GM10847 (cell line): ENCODE results near the gene EHMT1.

Experiments used
- POLR2A ChIP-seq: IDR thresholded peaks from 2 replicates; pipeline ENCODE4 v1.6.1; 2011; ENCODE audit not compliant: insufficient read length; ENCODE audit errors: extremely low read depth

EHMT1 gene

GRCh38 chr9:137703842-137704508 lies 85.2 kb downstream of the EHMT1 start:
- no peak for TF ChIP-seq POLR2A

GRCh38 chr9:137705443-137705863 lies 86.6 kb downstream of the EHMT1 start:
- no peak for TF ChIP-seq POLR2A

GRCh38 chr9:137705906-137706305 lies 87.1 kb downstream of the EHMT1 start:
- no peak for TF ChIP-seq POLR2A

GRCh38 chr9:137707361-137707760 lies 88.6 kb downstream of the EHMT1 start:
- TF ChIP-seq POLR2A: no peak

GRCh38 chr9:137708590-137709284 lies 89.9 kb downstream of the EHMT1 start:
- no peak for TF ChIP-seq POLR2A

- no peak for TF ChIP-seq POLR2A
These were observed 90.8 kb downstream of the EHMT1 start for GRCh38 chr9:137709411-137710101.

GRCh38 chr9:137710704-137711103 lies 91.9 kb downstream of the EHMT1 start:
- no peak for TF ChIP-seq POLR2A

- TF ChIP-seq POLR2A: no peak
These were observed 92.9 kb downstream of the EHMT1 start for GRCh38 chr9:137711678-137712105.

- TF ChIP-seq POLR2A: no peak
These were observed 96.5 kb downstream of the EHMT1 start for GRCh38 chr9:137715321-137715720.

- TF ChIP-seq POLR2A: no peak
These were observed 98.0 kb downstream of the EHMT1 start for GRCh38 chr9:137716694-137717287.

- no peak for TF ChIP-seq POLR2A
These were observed 99.0 kb downstream of the EHMT1 start for GRCh38 chr9:137717776-137718327.

GRCh38 chr9:137719194-137719593 lies 100.4 kb downstream of the EHMT1 start:
- TF ChIP-seq POLR2A: no peak

- no peak for TF ChIP-seq POLR2A
These were observed 101.8 kb downstream of the EHMT1 start for GRCh38 chr9:137720571-137721110.

- TF ChIP-seq POLR2A: no peak
These were observed 102.7 kb downstream of the EHMT1 start for GRCh38 chr9:137721479-137721878.

- TF ChIP-seq POLR2A: no peak
These were observed 103.1 kb downstream of the EHMT1 start for GRCh38 chr9:137721899-137722298.

GRCh38 chr9:137722481-137722880 lies 103.7 kb downstream of the EHMT1 start:
- no peak for TF ChIP-seq POLR2A
